Neuronal stem cell (in vitro differentiated cells): Measurements from ENCODE around the gene SNX3.

Experiments
- DNase-seq: peaks from one replicate; pipeline ENCODE4 v3.0.0-alpha.2; 2013; ENCODE audit warnings: low spot score
- H2AFZ ChIP-seq: one replicate; pipeline ENCODE4 v1.6.1; 2013; ENCODE audit warnings: mild to moderate bottlenecking, low read length, inconsistent platforms
- H2AK5ac ChIP-seq: 2 replicates; pipeline ENCODE4 v1.6.1; 2013; ENCODE audit warnings: low read depth, mild to moderate bottlenecking, inconsistent platforms, low read length, moderate library complexity, mixed read lengths
- H2BK120ac ChIP-seq: 2 replicates; pipeline ENCODE4 v1.6.1; 2013; ENCODE audit warnings: low read depth, mild to moderate bottlenecking, inconsistent platforms, low read length, moderate library complexity, mixed read lengths
- H2BK12ac ChIP-seq: one replicate; pipeline ENCODE4 v1.6.1; 2013; ENCODE audit warnings: low read length, inconsistent platforms
- H2BK15ac ChIP-seq: 2 replicates; pipeline ENCODE4 v1.6.1; 2013; ENCODE audit warnings: mild to moderate bottlenecking, low read length, inconsistent platforms, mixed read lengths
- H2BK5ac ChIP-seq: one replicate; pipeline ENCODE4 v1.6.1; 2013; ENCODE audit warnings: inconsistent platforms, mild to moderate bottlenecking, low read length, moderate library complexity
- H3K14ac ChIP-seq: one replicate; pipeline ENCODE4 v1.6.1; 2013; ENCODE audit warnings: low read length, inconsistent platforms
- H3K18ac ChIP-seq: 2 replicates; pipeline ENCODE4 v1.6.1; 2013; ENCODE audit warnings: low read length, inconsistent platforms
- H3K23ac ChIP-seq: 2 replicates; pipeline ENCODE4 v1.6.1; 2013; ENCODE audit warnings: low read depth, mild to moderate bottlenecking, mixed read lengths, low read length, inconsistent platforms; ENCODE audit not compliant: poor library complexity
- H3K27ac ChIP-seq: replicated peaks from 3 replicates; pipeline ENCODE4 v1.5.1; 2013; ENCODE audit warnings: low read length, inconsistent platforms
- H3K27me3 ChIP-seq, 3 experiments: 2 replicates each; pipeline ENCODE4 v1.6.1; 2013; ENCODE audit warnings: low read length in 3 of 3, mild to moderate bottlenecking in 2 of 3, inconsistent platforms in 1 of 3, low read depth in 1 of 3, mixed read lengths in 1 of 3, moderate library complexity in 1 of 3; ENCODE audit not compliant: control insufficient read depth in 3 of 3, insufficient read depth in 3 of 3
- H3K36me3 ChIP-seq, 2 donors: replicated peaks in 1 of 2; 2 replicates each; pipeline ENCODE4 v1.6.1; 2013; ENCODE audit warnings: low read length in 2 of 2; ENCODE audit not compliant: control insufficient read depth in 2 of 2, insufficient read depth in 2 of 2
- H3K4ac ChIP-seq: 2 replicates; pipeline ENCODE4 v1.6.1; 2013; ENCODE audit warnings: inconsistent platforms, mild to moderate bottlenecking, low read length, moderate library complexity
- H3K4me1 ChIP-seq, 2 donors: 1 replicate in 1 of 2; 2 replicates in 1 of 2; pipeline ENCODE4 v1.6.1; 2013; ENCODE audit warnings: low read length in 2 of 2, low read depth in 1 of 2; ENCODE audit not compliant: control insufficient read depth in 2 of 2, insufficient read depth in 1 of 2
- H3K4me2 ChIP-seq: one replicate; pipeline ENCODE4 v1.6.1; 2013; ENCODE audit warnings: mild to moderate bottlenecking, low read length, inconsistent platforms; ENCODE audit not compliant: insufficient read depth, poor library complexity, severe bottlenecking
- H3K4me3 ChIP-seq, 2 donors: 2 replicates each; pipeline ENCODE4 v1.5.1; 2013; ENCODE audit warnings: low read length in 2 of 2, mild to moderate bottlenecking in 2 of 2, inconsistent platforms in 1 of 2, moderate library complexity in 1 of 2
- H3K79me1 ChIP-seq: one replicate; pipeline ENCODE4 v1.6.1; 2013; ENCODE audit warnings: low read depth, mild to moderate bottlenecking, inconsistent platforms, low read length, moderate library complexity
- H3K9ac ChIP-seq: one replicate; pipeline ENCODE4 v1.6.1; 2013; ENCODE audit warnings: mild to moderate bottlenecking, low read depth, low read length, inconsistent platforms; ENCODE audit not compliant: poor library complexity
- H3K9me3 ChIP-seq, 2 donors: replicated peaks in 1 of 2; 2 replicates each; pipeline versions ENCODE3 to v1.6.1; 2013; ENCODE audit warnings: low read length in 2 of 2, mild to moderate bottlenecking in 2 of 2, inconsistent platforms in 1 of 2, low read depth in 1 of 2, mixed read lengths in 1 of 2, moderate library complexity in 1 of 2; ENCODE audit not compliant: control insufficient read depth in 2 of 2, insufficient read depth in 1 of 2
- H4K8ac ChIP-seq: one replicate; pipeline ENCODE4 v1.6.1; 2013; ENCODE audit warnings: low read depth, mild to moderate bottlenecking, inconsistent platforms, low read length, moderate library complexity
- H4K91ac ChIP-seq: one replicate; pipeline ENCODE4 v1.6.1; 2013; ENCODE audit warnings: low read length, low read depth, mild to moderate bottlenecking, inconsistent platforms; ENCODE audit not compliant: poor library complexity
- WGBS, 2 donors: extraction: QIAGEN DNeasy Blood & Tissue Kit; methylation state at CpG; one replicate each; pipeline ENCODE4 v1.1.7; 2013; ENCODE audit warnings: missing lambda C conversion rate in 2 of 2, mixed read lengths in 1 of 2; ENCODE audit not compliant: insufficient read length in 2 of 2, insufficient replicate concordance in 1 of 2; ENCODE audit errors: extremely low coverage in 2 of 2; 5-methylcytosine and 5-hydroxymethylcytosine counted together

SNX3 gene

GRCh38 chr6:108253241-108253640 lies 7.6 kb downstream of the SNX3 start:
- Histone ChIP-seq H4K91ac (no peak overlapping the region), H2BK15ac (no peak overlapping the region), H2BK5ac (no peak overlapping the region), H2AK5ac (no peak overlapping the region), H3K4ac (no peak overlapping the region), H2AFZ (no peak overlapping the region), H2BK12ac (no peak overlapping the region), H3K27ac (no peak overlapping the region), H3K18ac (no peak overlapping the region), H3K4me3 (no peak overlapping the region), H3K9ac (no peak overlapping the region), H3K27me3 (no peaks in the 10 kb centered on the region), H3K14ac (no peak overlapping the region), H3K36me3 (peaks cover 0 to 36% of the 10 kb centered on the region in 2 donors), H3K4me1 (no peaks in the 10 kb centered on the region), H3K23ac (no peak overlapping the region), H4K8ac (no peak overlapping the region), H3K9me3 (no peaks in the 10 kb centered on the region), H2BK120ac (no peak overlapping the region), H3K79me1 (peaks cover 1% of the 10 kb centered on the region), H3K4me2 (no peak overlapping the region)
- DNase-seq, result no peak
- no CpG with 5 or more reads among the region's 1 CpG for WGBS, 2 donors

- Histone ChIP-seq H3K36me3 (peaks cover 0 to 32% of the 10 kb centered on the region in 2 donors), H2BK5ac (no peak overlapping the region), H2AK5ac (no peak overlapping the region), H3K4me3 (no peak overlapping the region), H2BK120ac (no peak overlapping the region), H3K9me3 (no peaks in the 10 kb centered on the region), H3K23ac (no peak overlapping the region), H3K14ac (no peak overlapping the region), H3K18ac (no peak overlapping the region), H3K4me1 (no peaks in the 10 kb centered on the region), H3K27ac (no peak overlapping the region), H3K9ac (no peak overlapping the region), H3K79me1 (peaks cover 1% of the 10 kb centered on the region), H2AFZ (no peak overlapping the region), H2BK15ac (no peak overlapping the region), H4K91ac (no peak overlapping the region), H2BK12ac (no peak overlapping the region), H3K4ac (no peak overlapping the region), H4K8ac (no peak overlapping the region), H3K27me3 (no peaks in the 10 kb centered on the region), H3K4me2 (no peak overlapping the region)
- no CpG with 5 or more reads among the region's 5 CpGs for WGBS, 2 donors
- no peak for DNase-seq
These were observed 8.8 kb downstream of the SNX3 start for GRCh38 chr6:108252055-108252454.

- no peak overlapping the region for H3K23ac ChIP-seq
- H2BK15ac ChIP-seq, result no peak overlapping the region
- H3K4me1 ChIP-seq, result no peaks in the 10 kb centered on the region
- no peak overlapping the region for H4K8ac ChIP-seq
- no peak overlapping the region for H3K14ac ChIP-seq
- H3K36me3 ChIP-seq, result peaks cover 0 to 29% of the 10 kb centered on the region in 2 donors
- H3K27ac ChIP-seq, result no peak overlapping the region
- H3K27me3 ChIP-seq, result no peaks in the 10 kb centered on the region
- peaks cover 1% of the 10 kb centered on the region for H3K79me1 ChIP-seq
- no peak overlapping the region for H3K9ac ChIP-seq
- no peak overlapping the region for H3K4me3 ChIP-seq
- H3K9me3 ChIP-seq, result no peaks in the 10 kb centered on the region
- no peak overlapping the region for H3K4me2 ChIP-seq
- H2BK120ac ChIP-seq, result no peak overlapping the region
- no peak overlapping the region for H2AK5ac ChIP-seq
- no peak overlapping the region for H3K18ac ChIP-seq
- no peak overlapping the region for H3K4ac ChIP-seq
- H2BK12ac ChIP-seq, result no peak overlapping the region
- DNase-seq, result no peak
- no CpG with 5 or more reads among the region's 2 CpGs for whole genome bisulfite sequencing, 2 donors
- H2AFZ ChIP-seq, result no peak overlapping the region
- no peak overlapping the region for H2BK5ac ChIP-seq
- no peak overlapping the region for H4K91ac ChIP-seq
These were observed 9.6 kb downstream of the SNX3 start for GRCh38 chr6:108251252-108251651.

- H3K9me3 ChIP-seq, result no peaks in the 10 kb centered on the region
- no peaks in the 10 kb centered on the region for H3K4me1 ChIP-seq
- no peak overlapping the region for H3K4me2 ChIP-seq
- H3K27me3 ChIP-seq, result no peaks in the 10 kb centered on the region
- no peak overlapping the region for H3K9ac ChIP-seq
- H2BK15ac ChIP-seq, result no peak overlapping the region
- H3K27ac ChIP-seq, result no peak overlapping the region
- H3K4me3 ChIP-seq, result no peak overlapping the region
- no peak overlapping the region for H2AK5ac ChIP-seq
- no peak overlapping the region for H2AFZ ChIP-seq
- no peak overlapping the region for H2BK120ac ChIP-seq
- no peak overlapping the region for H3K4ac ChIP-seq
- H3K18ac ChIP-seq, result no peak overlapping the region
- H3K14ac ChIP-seq, result no peak overlapping the region
- peaks cover 1% of the 10 kb centered on the region for H3K79me1 ChIP-seq
- WGBS, 2 donors, result no CpG with 5 or more reads among the region's 2 CpGs
- no peak overlapping the region for H2BK5ac ChIP-seq
- no peak for DNase-seq
- no peak overlapping the region for H3K23ac ChIP-seq
- no peak overlapping the region for H4K91ac ChIP-seq
- no peak overlapping the region for H2BK12ac ChIP-seq
- no peak overlapping the region for H4K8ac ChIP-seq
- H3K36me3 ChIP-seq, result peaks cover 0 to 25% of the 10 kb centered on the region in 2 donors
These were observed 10.5 kb downstream of the SNX3 start for GRCh38 chr6:108250240-108250866.
